ENCODE measurements around the gene SNX27.
A peak's percentile ranks its signal among the peaks of the same experiment; 100 is the strongest.

SNX27 gene

GRCh38 chr1:151638074-151638775 is 26.4 kb downstream of the SNX27 start:
- Histone ChIP-seq H3K36me3 (ENCODE audit: control insufficient read depth in 2 of 2, insufficient read depth in 1 of 2, low read length in 2 of 2) (peaks cover 0 to 3% of the 10 kb centered on the region in 2 experiments; a peak in 2 of 3 replicates), H3K27ac (ENCODE audit: extremely low read depth, low read depth, low read length) (no peak overlapping the region), H3K4me1 (ENCODE audit: control insufficient read depth, insufficient read depth, low read length) (peaks cover 17% of the 10 kb centered on the region), H3K9me3 (ENCODE audit: control insufficient read depth, insufficient read depth, low read depth, low read length) (no peaks in the 10 kb centered on the region), H3K4me3 (ENCODE audit: low read depth, low read length) (no peak overlapping the region)
- POLR2A ChIA-PET: interaction anchor here (2.1 kb wide), 1 partner anchor 98 kb away, joined by 5 read pairs; the partner anchor contains the start of gene TUFT1
- TF ChIP-seq ZNF664 (tag by site-specific recombination; IDR thresholded peaks at IDR 0.05) (peak; percentile 81), SP7 (tag by site-specific recombination; IDR thresholded peaks at IDR 0.05) (peak; percentile 64), ZNF449 (tag by site-specific recombination; IDR thresholded peaks at IDR 0.05) (no peak)
- CTCF ChIA-PET: interaction anchor here (0.5 to 1.0 kb wide), 3 partner anchors 12 to 1876 kb away, joined by 3 read pairs; no protein-coding TSS in a partner anchor

- TF ChIP-seq KLF10 (tag by site-specific recombination; IDR thresholded peaks at IDR 0.05) (no peak), ELK4 (IDR thresholded peaks at IDR 0.05; ENCODE audit: borderline replicate concordance, low read depth, low read length) (no peak), ZNF660 (tag by site-specific recombination; IDR thresholded peaks at IDR 0.05) (0 out of 2 replicates have a peak, but pooled peaks have one; percentile 13), ZNF10 (tag by site-specific recombination; IDR thresholded peaks at IDR 0.05) (no peak)
- POLR2A ChIA-PET: interaction anchor here (2.1 kb wide), 1 partner anchor 99 kb away, joined by 5 read pairs; the partner anchor contains the start of gene TUFT1
Observed at GRCh38 chr1:151638812-151639211, 27.0 kb downstream of the SNX27 start.

GRCh38 chr1:151639466-151639865 is 27.6 kb downstream of the SNX27 start:
- Histone ChIP-seq H3K4me1 (ENCODE audit: control insufficient read depth, insufficient read depth, low read length) (peaks cover 17% of the 10 kb centered on the region), H3K36me3 (ENCODE audit: control insufficient read depth in 2 of 2, insufficient read depth in 1 of 2, low read length in 2 of 2) (peaks cover 0 to 3% of the 10 kb centered on the region in 2 experiments; a peak in 2 of 3 replicates), H3K27ac (ENCODE audit: extremely low read depth, low read depth, low read length) (no peak overlapping the region), H3K9me3 (ENCODE audit: control insufficient read depth, insufficient read depth, low read depth, low read length) (no peaks in the 10 kb centered on the region), H3K4me3 (ENCODE audit: low read depth, low read length) (no peak overlapping the region)
- CTCF ChIA-PET: interaction anchor here (0.6 kb wide), 1 partner anchor 19 kb away, joined by 3 read pairs; no protein-coding TSS in a partner anchor
- POLR2A ChIA-PET: interaction anchor here (1.0 to 2.1 kb wide), 2 partner anchors 20 to 100 kb away, joined by 4 to 5 read pairs; partner anchors contain the start of gene TUFT1
- TF ChIP-seq SCRT2 (tag by site-specific recombination; IDR thresholded peaks at IDR 0.05): peak; percentile 31; the same call in 1 of the 2 replicates
- TF ChIP-seq ZXDB (tag by site-specific recombination; IDR thresholded peaks at IDR 0.05): no peak
- TF ChIP-seq TCF7L2 (IDR thresholded peaks at IDR 0.05; ENCODE audit: borderline replicate concordance, low read depth, low read length): no peak

More at GRCh38 chr1:151638812-151639211, 27.0 kb downstream of the SNX27 start:
- CTCF ChIA-PET: interaction anchor here (0.5 kb wide), 1 partner anchor 15 kb away, joined by 3 read pairs; no protein-coding TSS in a partner anchor
- H3K4me1 ChIP-seq (ENCODE audit: control insufficient read depth, insufficient read depth, low read length): peaks cover 17% of the 10 kb centered on the region
- no peak overlapping the region for H3K4me3 ChIP-seq (ENCODE audit: low read depth, low read length)
- H3K27ac ChIP-seq (ENCODE audit: extremely low read depth, low read depth, low read length): no peak overlapping the region
- H3K36me3 ChIP-seq (ENCODE audit: control insufficient read depth in 2 of 2, insufficient read depth in 1 of 2, low read length in 2 of 2): peaks cover 0 to 3% of the 10 kb centered on the region in 2 experiments; a peak in 2 of 3 replicates
- H3K9me3 ChIP-seq (ENCODE audit: control insufficient read depth, insufficient read depth, low read depth, low read length): no peaks in the 10 kb centered on the region

GRCh38 chr1:151641229-151641628 is 29.4 kb downstream of the SNX27 start:
- ChIA-PET CTCF (no interaction called here), POLR2A (no interaction called here)
- Histone ChIP-seq H3K27ac (ENCODE audit: extremely low read depth, low read depth, low read length) (no peak overlapping the region), H3K4me3 (ENCODE audit: low read depth, low read length) (no peak overlapping the region), H3K4me1 (ENCODE audit: control insufficient read depth, insufficient read depth, low read length) (peaks cover 17% of the 10 kb centered on the region), H3K36me3 (ENCODE audit: control insufficient read depth in 2 of 2, insufficient read depth in 1 of 2, low read length in 2 of 2) (peaks cover 0 to 3% of the 10 kb centered on the region in 2 experiments; a peak in 2 of 3 replicates), H3K9me3 (ENCODE audit: control insufficient read depth, insufficient read depth, low read depth, low read length) (no peaks in the 10 kb centered on the region)
- TF ChIP-seq ZSCAN4 (tag by site-specific recombination; IDR thresholded peaks at IDR 0.05): no peak
- no peak for TF ChIP-seq ZSCAN23 (tag by site-specific recombination; IDR thresholded peaks at IDR 0.05)
- TF ChIP-seq SETDB1 (IDR thresholded peaks at IDR 0.05; ENCODE audit: insufficient read length, low read length): no peak
- no peak for TF ChIP-seq ZNF600 (tag by site-specific recombination; IDR thresholded peaks at IDR 0.05)
- TF ChIP-seq ZNF473 (tag by site-specific recombination; IDR thresholded peaks at IDR 0.05): no peak
- no peak for TF ChIP-seq ZFP41 (tag by site-specific recombination; IDR thresholded peaks at IDR 0.05; ENCODE audit: borderline replicate concordance)
- TF ChIP-seq TCF7L2 (IDR thresholded peaks at IDR 0.05; ENCODE audit: borderline replicate concordance, low read depth, low read length): no peak
- TF ChIP-seq ZNF670 (tag by site-specific recombination; IDR thresholded peaks at IDR 0.05; ENCODE audit: low read depth): no peak
- no peak for TF ChIP-seq ZBTB49 (tag by site-specific recombination; IDR thresholded peaks at IDR 0.05; ENCODE audit: low read depth)
- TF ChIP-seq KLF1 (tag by site-specific recombination; IDR thresholded peaks at IDR 0.05): no peak
- TF ChIP-seq ZFHX2 (tag by site-specific recombination; conservative IDR thresholded peaks at IDR 0.05): no peak
- TF ChIP-seq PRDM1 (tag by site-specific recombination; IDR thresholded peaks at IDR 0.05): no peak
